ENCODE results near the gene INTS1. TPM values are rescaled to one million over a fixed set of nuclear protein-coding genes. Genes with fewer than 3 reads are reported as not detected.

Gene INTS1
- 10 to 100 TPM; 19.0 to 71.6 (median 23.8) TPM for total RNA-seq

GRCh38 chr7:1503816-1504775, at the start of gene INTS1:
INTS1 (minus strand) TSS chr7:1504389; CDS start chr7:1503960, 429 bp downstream.
- no peak for TF ChIP-seq CTCF (IDR thresholded peaks at IDR 0.05; ENCODE audit: low read depth)

- no peak for TF ChIP-seq CTCF (IDR thresholded peaks at IDR 0.05; ENCODE audit: low read depth)
Observed at GRCh38 chr7:1553512-1554210, 49.5 kb upstream of the INTS1 start.

- TF ChIP-seq CTCF (IDR thresholded peaks at IDR 0.05; ENCODE audit: low read depth), result no peak
Observed at GRCh38 chr7:1552200-1552599, 48.0 kb upstream of the INTS1 start.

GRCh38 chr7:1550846-1551155, 46.6 kb upstream of the INTS1 start:
- TF ChIP-seq CTCF (IDR thresholded peaks at IDR 0.05; ENCODE audit: low read depth), result no peak

GRCh38 chr7:1550005-1550845, 46.0 kb upstream of the INTS1 start:
- no peak for TF ChIP-seq CTCF (IDR thresholded peaks at IDR 0.05; ENCODE audit: low read depth)

- no peak for TF ChIP-seq CTCF (IDR thresholded peaks at IDR 0.05; ENCODE audit: low read depth)
Observed at GRCh38 chr7:1549357-1550004, 45.3 kb upstream of the INTS1 start.

Data from subcutaneous adipose tissue (tissue), 4 donors.